GM21717 (cell line): Measurements from ENCODE around the gene CMIP.
"Not testable (repeated sequence)": the region's sequence is repeated elsewhere in the genome, so short reads cannot be mapped to it uniquely, and the experiment has no call there.

ENCODE experiments used
- ATAC-seq: cut with Tn5 transposase; IDR thresholded peaks from one replicate; pipeline ENCODE4 v1.9.1; 2021; ENCODE audit warnings: mild to moderate bottlenecking, moderate library complexity; ENCODE audit not compliant: unreplicated experiment

CMIP gene

GRCh38 chr16:81728435-81728834, 283.8 kb downstream of the CMIP start:
- ATAC-seq = no peak

- no peak for ATAC-seq
Measured at GRCh38 chr16:81729451-81729850, 284.8 kb downstream of the CMIP start.

GRCh38 chr16:81730090-81731051, 285.8 kb downstream of the CMIP start:
- ATAC-seq = peak; percentile 87

- ATAC-seq = no peak
Measured at GRCh38 chr16:81731649-81732048, 287.0 kb downstream of the CMIP start.

- ATAC-seq = no peak
Measured at GRCh38 chr16:81732699-81733098, 288.1 kb downstream of the CMIP start.

GRCh38 chr16:81733295-81733694, 288.7 kb downstream of the CMIP start:
- ATAC-seq = no peak

GRCh38 chr16:81734632-81735434, 290.2 kb downstream of the CMIP start:
- ATAC-seq = no peak

GRCh38 chr16:81737885-81738536, 293.4 kb downstream of the CMIP start:
- peak; percentile 64 for ATAC-seq

GRCh38 chr16:81738783-81739496, 294.3 kb downstream of the CMIP start:
- no peak for ATAC-seq

GRCh38 chr16:81739503-81739902, 294.9 kb downstream of the CMIP start:
- no peak for ATAC-seq

GRCh38 chr16:81740169-81740568, 295.6 kb downstream of the CMIP start:
- peak; percentile 84 for ATAC-seq

GRCh38 chr16:81741430-81741770, 296.8 kb downstream of the CMIP start:
- ATAC-seq = not testable (repeated sequence)

- no peak for ATAC-seq
Measured at GRCh38 chr16:81744385-81744784, 299.8 kb downstream of the CMIP start.

GRCh38 chr16:81744911-81745310, 300.3 kb downstream of the CMIP start:
- no peak for ATAC-seq

- peak; percentile 68 for ATAC-seq
Measured at GRCh38 chr16:81745704-81746558, 301.3 kb downstream of the CMIP start.

- ATAC-seq = no peak
Measured at GRCh38 chr16:81746566-81746965, 302.0 kb downstream of the CMIP start.

- peak; percentile 30 for ATAC-seq
Measured at GRCh38 chr16:81748476-81749198, 304.0 kb downstream of the CMIP start.

GRCh38 chr16:81752225-81752875, 307.7 kb downstream of the CMIP start:
- peak; percentile 89 for ATAC-seq

GRCh38 chr16:81752876-81753227, 308.2 kb downstream of the CMIP start:
- ATAC-seq = no peak
